Measurements from ENCODE around the gene NUP107.

Gene NUP107

GRCh38 chr12:68739891-68740290, 53.1 kb downstream of the NUP107 start:
- no peak for DNase-seq (ENCODE audit: low read depth, low spot score)
- H3K9me3 ChIP-seq (ENCODE audit: insufficient read depth, low read length), result no peaks in the 10 kb centered on the region
- no peak overlapping the region for H3K4me3 ChIP-seq (ENCODE audit: insufficient read length, low read depth)
- no peak for TF ChIP-seq YY1 (IDR thresholded peaks at IDR 0.05; ENCODE audit: insufficient read depth, insufficient read length)
- no peak for TF ChIP-seq SUZ12 (IDR thresholded peaks at IDR 0.05; ENCODE audit: extremely low read depth, insufficient read depth, insufficient read length)
- no peak for TF ChIP-seq ZNF274 (IDR thresholded peaks at IDR 0.05; ENCODE audit: low read depth, low read length)
- H3K4me1 ChIP-seq (ENCODE audit: insufficient read depth, insufficient read length), result no peaks in the 10 kb centered on the region
- peaks cover 84% of the 10 kb centered on the region for H3K36me3 ChIP-seq (ENCODE audit: insufficient read depth, insufficient read length, low read length)
- H3K9ac ChIP-seq (ENCODE audit: insufficient read length, low read depth), result no peak overlapping the region
- H3K27me3 ChIP-seq (ENCODE audit: insufficient read depth, insufficient read length), result no peaks in the 10 kb centered on the region

- no peak for DNase-seq (ENCODE audit: low read depth, low spot score)
- no peaks in the 10 kb centered on the region for H3K9me3 ChIP-seq (ENCODE audit: insufficient read depth, low read length)
- peaks cover 58% of the 10 kb centered on the region for H3K36me3 ChIP-seq (ENCODE audit: insufficient read depth, insufficient read length, low read length)
- H3K9ac ChIP-seq (ENCODE audit: insufficient read length, low read depth), result no peak overlapping the region
- no peaks in the 10 kb centered on the region for H3K27me3 ChIP-seq (ENCODE audit: insufficient read depth, insufficient read length)
- H3K4me3 ChIP-seq (ENCODE audit: insufficient read length, low read depth), result no peak overlapping the region
- TF ChIP-seq ZNF274 (IDR thresholded peaks at IDR 0.05; ENCODE audit: low read depth, low read length) (no peak), YY1 (IDR thresholded peaks at IDR 0.05; ENCODE audit: insufficient read depth, insufficient read length) (no peak), SUZ12 (IDR thresholded peaks at IDR 0.05; ENCODE audit: extremely low read depth, insufficient read depth, insufficient read length) (no peak)
- H3K4me1 ChIP-seq (ENCODE audit: insufficient read depth, insufficient read length), result no peaks in the 10 kb centered on the region
Measured at GRCh38 chr12:68743356-68743755, 56.6 kb downstream of the NUP107 start.

GRCh38 chr12:68745376-68745903, 58.7 kb downstream of the NUP107 start:
- DNase-seq (ENCODE audit: low read depth, low spot score), result no peak
- peaks cover 3% of the 10 kb centered on the region for H3K4me1 ChIP-seq (ENCODE audit: insufficient read depth, insufficient read length)
- H3K9ac ChIP-seq (ENCODE audit: insufficient read length, low read depth), result no peak overlapping the region
- peaks cover 61% of the 10 kb centered on the region for H3K36me3 ChIP-seq (ENCODE audit: insufficient read depth, insufficient read length, low read length)
- H3K4me3 ChIP-seq (ENCODE audit: insufficient read length, low read depth), result peak overlapping the region; percentile 85
- no peaks in the 10 kb centered on the region for H3K27me3 ChIP-seq (ENCODE audit: insufficient read depth, insufficient read length)
- TF ChIP-seq YY1 (IDR thresholded peaks at IDR 0.05; ENCODE audit: insufficient read depth, insufficient read length) (no peak), SUZ12 (IDR thresholded peaks at IDR 0.05; ENCODE audit: extremely low read depth, insufficient read depth, insufficient read length) (no peak), ZNF274 (IDR thresholded peaks at IDR 0.05; ENCODE audit: low read depth, low read length) (no peak)
- H3K9me3 ChIP-seq (ENCODE audit: insufficient read depth, low read length), result no peaks in the 10 kb centered on the region

GRCh38 chr12:68745904-68746571, 59.3 kb downstream of the NUP107 start, which contains the start of gene SLC35E3:
TSS of gene SLC35E3 (plus strand) at chr12:68746176. CDS start at chr12:68746378, 202 bp downstream.
- peaks cover 62% of the 10 kb centered on the region for H3K36me3 ChIP-seq (ENCODE audit: insufficient read depth, insufficient read length, low read length)
- peak within 1 kb of the TSS; percentile 90 for H3K9ac ChIP-seq (ENCODE audit: insufficient read length, low read depth)
- H3K9me3 ChIP-seq (ENCODE audit: insufficient read depth, low read length), result no peaks in the 10 kb centered on the region
- TF ChIP-seq YY1 (IDR thresholded peaks at IDR 0.05; ENCODE audit: insufficient read depth, insufficient read length) (no peak), ZNF274 (IDR thresholded peaks at IDR 0.05; ENCODE audit: low read depth, low read length) (no peak), SUZ12 (IDR thresholded peaks at IDR 0.05; ENCODE audit: extremely low read depth, insufficient read depth, insufficient read length) (no peak)
- DNase-seq (ENCODE audit: low read depth, low spot score), result peak; percentile 83
- H3K4me1 ChIP-seq (ENCODE audit: insufficient read depth, insufficient read length), result peaks cover 4% of the 10 kb centered on the region
- no peaks in the 10 kb centered on the region for H3K27me3 ChIP-seq (ENCODE audit: insufficient read depth, insufficient read length)
- peak within 1 kb of the TSS; percentile 85 for H3K4me3 ChIP-seq (ENCODE audit: insufficient read length, low read depth)

GRCh38 chr12:68746572-68747180, 59.9 kb downstream of the NUP107 start:
- DNase-seq (ENCODE audit: low read depth, low spot score), result peak; percentile 18
- Histone ChIP-seq H3K36me3 (ENCODE audit: insufficient read depth, insufficient read length, low read length) (peaks cover 59% of the 10 kb centered on the region), H3K9ac (ENCODE audit: insufficient read length, low read depth) (peak overlapping the region; percentile 90), H3K4me1 (ENCODE audit: insufficient read depth, insufficient read length) (peaks cover 4% of the 10 kb centered on the region), H3K4me3 (ENCODE audit: insufficient read length, low read depth) (peak overlapping the region; percentile 85), H3K9me3 (ENCODE audit: insufficient read depth, low read length) (no peaks in the 10 kb centered on the region), H3K27me3 (ENCODE audit: insufficient read depth, insufficient read length) (no peaks in the 10 kb centered on the region)
- TF ChIP-seq ZNF274 (IDR thresholded peaks at IDR 0.05; ENCODE audit: low read depth, low read length) (no peak), SUZ12 (IDR thresholded peaks at IDR 0.05; ENCODE audit: extremely low read depth, insufficient read depth, insufficient read length) (no peak), YY1 (IDR thresholded peaks at IDR 0.05; ENCODE audit: insufficient read depth, insufficient read length) (no peak)

GRCh38 chr12:68749443-68749842, 62.7 kb downstream of the NUP107 start:
- H3K4me3 ChIP-seq (ENCODE audit: insufficient read length, low read depth), result no peak overlapping the region
- H3K4me1 ChIP-seq (ENCODE audit: insufficient read depth, insufficient read length), result peaks cover 4% of the 10 kb centered on the region
- H3K36me3 ChIP-seq (ENCODE audit: insufficient read depth, insufficient read length, low read length), result peaks cover 53% of the 10 kb centered on the region
- no peak for DNase-seq (ENCODE audit: low read depth, low spot score)
- no peak overlapping the region for H3K9ac ChIP-seq (ENCODE audit: insufficient read length, low read depth)
- no peaks in the 10 kb centered on the region for H3K27me3 ChIP-seq (ENCODE audit: insufficient read depth, insufficient read length)
- TF ChIP-seq SUZ12 (IDR thresholded peaks at IDR 0.05; ENCODE audit: extremely low read depth, insufficient read depth, insufficient read length), result no peak
- TF ChIP-seq ZNF274 (IDR thresholded peaks at IDR 0.05; ENCODE audit: low read depth, low read length), result no peak
- no peak for TF ChIP-seq YY1 (IDR thresholded peaks at IDR 0.05; ENCODE audit: insufficient read depth, insufficient read length)
- no peaks in the 10 kb centered on the region for H3K9me3 ChIP-seq (ENCODE audit: insufficient read depth, low read length)

- H3K4me1 ChIP-seq (ENCODE audit: insufficient read depth, insufficient read length), result peaks cover 4% of the 10 kb centered on the region
- no peak for TF ChIP-seq YY1 (IDR thresholded peaks at IDR 0.05; ENCODE audit: insufficient read depth, insufficient read length)
- no peak for TF ChIP-seq SUZ12 (IDR thresholded peaks at IDR 0.05; ENCODE audit: extremely low read depth, insufficient read depth, insufficient read length)
- TF ChIP-seq ZNF274 (IDR thresholded peaks at IDR 0.05; ENCODE audit: low read depth, low read length), result no peak
Measured at GRCh38 chr12:68749861-68750260, 63.1 kb downstream of the NUP107 start.

More at GRCh38 chr12:68749861-68750260, 63.1 kb downstream of the NUP107 start:
- DNase-seq (ENCODE audit: low read depth, low spot score), result no peak
- no peak overlapping the region for H3K4me3 ChIP-seq (ENCODE audit: insufficient read length, low read depth)
- no peaks in the 10 kb centered on the region for H3K9me3 ChIP-seq (ENCODE audit: insufficient read depth, low read length)
- H3K36me3 ChIP-seq (ENCODE audit: insufficient read depth, insufficient read length, low read length), result peaks cover 53% of the 10 kb centered on the region
- no peaks in the 10 kb centered on the region for H3K27me3 ChIP-seq (ENCODE audit: insufficient read depth, insufficient read length)
- no peak overlapping the region for H3K9ac ChIP-seq (ENCODE audit: insufficient read length, low read depth)

Data from NT2/D1 (cell line).